H1 (cell line): Measurements from ENCODE around the gene PHYH. TPM values are rescaled to one million over a fixed set of nuclear protein-coding genes. Genes with fewer than 3 reads are reported as not detected.

Experiments
- CTCF ChIA-PET: fragments of 300-600 bp; sonication (Branson Sonifier 250); formaldehyde crosslinking; loops from one replicate; lab custom pipeline; 2021; ENCODE audit not compliant: partially characterized antibody; lab: Charles Lee
- POLR2A ChIA-PET: fragments of 300-600 bp; sonication (Branson Sonifier 250); formaldehyde crosslinking; loops from one replicate; lab custom pipeline; 2021; ENCODE audit warnings: inconsistent platforms; ENCODE audit not compliant: partially characterized antibody; lab: Charles Lee
- DNase-seq, 2 experiments: peaks; one replicate each; pipeline versions ENCODE4 v3.0.0 to v3.0.0-alpha.2; 2010 to 2022; ENCODE audit warnings: low spot score in 2 of 2, low read depth in 1 of 2, mixed read lengths in 1 of 2
- FAIRE-seq: peaks from 2 replicates; lab custom pipeline; 2011; peaks lifted over from hg19 to GRCh38; lab: Jason Lieb, UNC
- H2AFZ ChIP-seq: 2 replicates; pipeline ENCODE4 v1.8.1; 2012; ENCODE audit warnings: low read length, inconsistent platforms
- H2AK5ac ChIP-seq: 2 replicates; pipeline ENCODE4 v1.6.1; 2013; ENCODE audit warnings: low read depth, low read length
- H2BK120ac ChIP-seq: replicated peaks from 2 replicates; pipeline ENCODE3; 2013; ENCODE audit warnings: low read depth, low read length, inconsistent platforms
- H2BK12ac ChIP-seq: 2 replicates; pipeline ENCODE4 v1.6.1; 2013; ENCODE audit warnings: low read depth, low read length
- H2BK15ac ChIP-seq: 2 replicates; pipeline ENCODE4 v1.6.1; 2013; ENCODE audit warnings: low read length
- H2BK20ac ChIP-seq: 2 replicates; pipeline ENCODE4 v1.6.1; 2013; ENCODE audit warnings: low read length
- H2BK5ac ChIP-seq: 2 replicates; pipeline ENCODE4 v1.6.1; 2013; ENCODE audit warnings: low read depth, low read length
- H3K14ac ChIP-seq: 2 replicates; pipeline ENCODE4 v1.6.1; 2013; ENCODE audit warnings: inconsistent platforms; ENCODE audit not compliant: insufficient read length
- H3K18ac ChIP-seq: 2 replicates; pipeline ENCODE4 v1.6.1; 2013; ENCODE audit warnings: low read length; ENCODE audit errors: extremely low read depth
- H3K23ac ChIP-seq: 2 replicates; pipeline ENCODE4 v1.6.1; 2013; ENCODE audit warnings: inconsistent platforms; ENCODE audit not compliant: insufficient read length
- H3K23me2 ChIP-seq: 2 replicates; pipeline ENCODE4 v1.6.1; 2013; ENCODE audit warnings: low read depth, low read length
- H3K27ac ChIP-seq: 2 replicates; pipeline ENCODE4 v1.6.1; 2011; ENCODE audit warnings: low read depth, low read length, inconsistent platforms
- H3K27me3 ChIP-seq, 4 experiments: replicated peaks in 1 of 4; 1 replicate in 1 of 4; 2 replicates in 3 of 4; pipeline versions ENCODE4 v1.6.1 to v1.8.1; 2011 to 2013; ENCODE audit warnings: low read length in 3 of 4, mild to moderate bottlenecking in 3 of 4, inconsistent platforms in 2 of 4, mixed read lengths in 2 of 4, moderate library complexity in 1 of 4; ENCODE audit not compliant: control insufficient read depth in 3 of 4, insufficient read depth in 3 of 4; ENCODE audit errors: extremely low read depth in 1 of 4
- H3K36me3 ChIP-seq, 4 experiments: 2 replicates each; pipeline versions ENCODE4 v1.6.1 to v1.8.1; 2011 to 2013; ENCODE audit warnings: mild to moderate bottlenecking in 4 of 4, low read length in 3 of 4, moderate library complexity in 2 of 4, control low read depth in 1 of 4, inconsistent platforms in 1 of 4; ENCODE audit not compliant: insufficient read depth in 4 of 4, control insufficient read depth in 2 of 4
- H3K4ac ChIP-seq: replicated peaks from 2 replicates; pipeline ENCODE3; 2013; ENCODE audit warnings: low read length, low read depth, mixed read lengths, inconsistent platforms; ENCODE audit not compliant: insufficient read length
- H3K4me1 ChIP-seq, 4 experiments: replicated peaks in 1 of 4; 1 replicate in 1 of 4; 2 replicates in 3 of 4; pipeline versions ENCODE4 v1.6.1 to v1.8.1; 2011 to 2013; ENCODE audit warnings: low read length in 3 of 4, inconsistent platforms in 2 of 4, mixed read lengths in 1 of 4; ENCODE audit not compliant: insufficient read depth in 4 of 4, control insufficient read depth in 3 of 4
- H3K4me2 ChIP-seq, 2 experiments: 2 replicates each; pipeline versions ENCODE4 v1.6.1 to v1.8.1; 2011 to 2013; ENCODE audit warnings: low read depth in 2 of 2, low read length in 2 of 2, control low read depth in 1 of 2, inconsistent platforms in 1 of 2, mild to moderate bottlenecking in 1 of 2; ENCODE audit not compliant: insufficient read depth in 1 of 2
- H3K4me3 ChIP-seq, 4 experiments: fragments of 200-600, 300-600 bp in 1 of 4; sonication (generic), shearing (Covaris generic), sonication (Bioruptor Twin) in 1 of 4; 2 replicates each; pipeline versions ENCODE4 v1.5.1 to v1.8.1; 2011 to 2016; ENCODE audit warnings: low read length in 4 of 4, low read depth in 3 of 4, control low read depth in 2 of 4, inconsistent platforms in 2 of 4, mild to moderate bottlenecking in 2 of 4, mixed read lengths in 1 of 4, moderate library complexity in 1 of 4; ENCODE audit not compliant: insufficient read depth in 2 of 4; ENCODE audit errors: extremely low read depth in 1 of 4
- H3K56ac ChIP-seq: replicated peaks from 2 replicates; pipeline ENCODE3; 2013; ENCODE audit warnings: low read depth, mild to moderate bottlenecking, mixed read lengths, low read length, inconsistent platforms; ENCODE audit not compliant: insufficient read length
- H3K79me1 ChIP-seq: 2 replicates; pipeline ENCODE4 v1.6.1; 2013; ENCODE audit warnings: low read depth, low read length, control low read depth
- H3K79me2 ChIP-seq, 2 experiments: 2 replicates each; pipeline versions ENCODE4 v1.6.1 to v1.8.1; 2012 to 2013; ENCODE audit warnings: low read length in 2 of 2, mild to moderate bottlenecking in 2 of 2, inconsistent platforms in 1 of 2; ENCODE audit not compliant: insufficient read depth in 2 of 2, control insufficient read depth in 1 of 2
- H3K9ac ChIP-seq, 4 experiments: replicated peaks in 1 of 4; 1 replicate in 1 of 4; 2 replicates in 3 of 4; pipeline versions ENCODE4 v1.6.1 to v1.8.1; 2011 to 2013; ENCODE audit warnings: low read depth in 3 of 4, low read length in 3 of 4, control low read depth in 2 of 4, mild to moderate bottlenecking in 2 of 4, moderate library complexity in 2 of 4, inconsistent platforms in 1 of 4; ENCODE audit errors: extremely low read depth in 1 of 4
- H3K9me3 ChIP-seq, 2 experiments: 2 replicates each; pipeline versions ENCODE4 v1.6.1 to v1.8.1; 2012 to 2013; ENCODE audit warnings: mild to moderate bottlenecking in 2 of 2, moderate library complexity in 2 of 2, control low read depth in 1 of 2, inconsistent platforms in 1 of 2, low read depth in 1 of 2, low read length in 1 of 2, mixed read lengths in 1 of 2; ENCODE audit not compliant: insufficient read depth in 2 of 2
- H4K20me1 ChIP-seq, 2 experiments: replicated peaks in 1 of 2; 2 replicates each; pipeline versions ENCODE3 to v1.8.1; 2011 to 2013; ENCODE audit warnings: inconsistent platforms in 2 of 2, low read length in 2 of 2, mild to moderate bottlenecking in 1 of 2; ENCODE audit not compliant: insufficient read depth in 2 of 2, control insufficient read depth in 1 of 2
- H4K5ac ChIP-seq: 2 replicates; pipeline ENCODE4 v1.6.1; 2013; ENCODE audit warnings: low read length, low read depth, mixed read lengths, inconsistent platforms; ENCODE audit not compliant: insufficient read length
- H4K8ac ChIP-seq: 2 replicates; pipeline ENCODE4 v1.8.0; 2013; ENCODE audit warnings: mild to moderate bottlenecking, moderate library complexity, low read length, inconsistent platforms; ENCODE audit not compliant: insufficient read depth; ENCODE audit errors: extremely low read depth
- H4K91ac ChIP-seq: replicated peaks from 2 replicates; pipeline ENCODE3; 2013; ENCODE audit warnings: low read length, mixed read lengths, inconsistent platforms; ENCODE audit not compliant: insufficient read length
- POLR2A ChIP-seq, 2 experiments: IDR thresholded peaks; 1 replicate in 1 of 2; 2 replicates in 1 of 2; pipeline ENCODE4 v1.6.1; 2011; ENCODE audit warnings: low read depth in 2 of 2, low read length in 2 of 2, mild to moderate bottlenecking in 2 of 2; ENCODE audit errors: control extremely low read depth in 1 of 2
- WGBS, 2 experiments: shearing (Covaris generic) in 1 of 2; methylation state at CpG; one replicate each; pipeline versions ENCODE4 v1.1.6 to v1.1.7; 2013 to 2015; ENCODE audit warnings: low lambda C conversion rate in 2 of 2, mixed read lengths in 2 of 2, inconsistent platforms in 1 of 2, low coverage in 1 of 2, missing lambda C conversion rate in 1 of 2; ENCODE audit not compliant: insufficient replicate concordance in 2 of 2, insufficient coverage in 1 of 2, insufficient read length in 1 of 2; ENCODE audit errors: extremely low coverage in 1 of 2, missing lambda C conversion rate in 1 of 2; 5-methylcytosine and 5-hydroxymethylcytosine counted together
- polyA plus RNA-seq, 7 experiments: library from polyadenylated mRNA; depleted of rRNA in 3 of 7; stranded (reverse) in 5 of 7; unstranded in 2 of 7; fragments of >200 nt in 5 of 7; fragments of 200-250 nt in 2 of 7; gene quantifications; 1 replicate in 5 of 7; 2 replicates in 1 of 7; 4 replicates in 1 of 7; pipeline versions ENCODE4 v1.2.1 to v1.2.3, GENCODE V29; 2011 to 2013; ENCODE audit warnings: missing spikeins in 2 of 7, mixed read lengths in 2 of 7
- total RNA-seq: library from RNA; stranded (reverse); fragmentation: NEBNext Ultra II Directional; extraction: Animal tissue kit (Norgen Biotek cat#: 25700); gene quantifications from 2 replicates; pipeline ENCODE4 v1.2.1, GENCODE V29; 2021

The PHYH gene
- total and polyA plus RNA-seq, 2 of the 8 experiments (the other 6 are each of a cell fraction or from before 2014, with no cell fraction given), result 22.0 to 22.7 TPM

GRCh38 chr10:13338390-13339110, 38.7 kb upstream of the PHYH start:
- Histone ChIP-seq H3K79me2 (peaks cover 30 to 95% of the 10 kb centered on the region in 2 experiments), H2BK5ac (no peak overlapping the region), H4K8ac (no peak overlapping the region), H3K18ac (no peak overlapping the region), H2AK5ac (no peak overlapping the region), H3K79me1 (peaks cover 2% of the 10 kb centered on the region; the same call in 1 of the 2 replicates), H3K27ac (no peak overlapping the region), H2BK120ac (no peak overlapping the region), H3K9me3 (no peaks in the 10 kb centered on the region), H4K5ac (no peak overlapping the region), H2BK12ac (no peak overlapping the region), H2BK20ac (no peak overlapping the region), H3K4me1 (peaks cover 0 to 12% (median 5%) of the 10 kb centered on the region in 4 experiments; a peak in 4 of 7 replicates), H2BK15ac (no peak overlapping the region), H4K20me1 (peaks cover 12 to 28% of the 10 kb centered on the region in 2 experiments), H3K56ac (no peak overlapping the region), H2AFZ (no peak overlapping the region), H3K4ac (no peak overlapping the region), H3K9ac (no peak overlapping the region; a peak in 1 of 7 replicates), H3K36me3 (peaks cover 16 to 89% (median 47%) of the 10 kb centered on the region in 4 experiments), H3K27me3 (no peaks in the 10 kb centered on the region), H3K23ac (no peak overlapping the region), H4K91ac (no peak overlapping the region), H3K14ac (no peak overlapping the region), H3K4me2 (no peak overlapping the region), H3K4me3 (no peak overlapping the region), H3K23me2 (no peaks in the 10 kb centered on the region)
- no peak; a peak in 1 of 3 replicates for TF ChIP-seq POLR2A (IDR thresholded peaks at IDR 0.05; ENCODE audit: control extremely low read depth in 1 of 2, low read depth in 2 of 2, low read length in 2 of 2)
- FAIRE-seq, result no peak
- ChIA-PET CTCF (interaction anchor here (0.6 to 1.2 kb wide), 2 partner anchors 17 to 36 kb away, joined by 3 to 4 read pairs; no protein-coding TSS in a partner anchor), POLR2A (interaction anchor here (0.9 to 8.2 kb wide), 6 partner anchors 8 to 123 kb away, joined by 3 to 85 read pairs (median 4); partner anchors contain the start of gene SEPHS1)
- no peak for DNase-seq
- 91% methylated on average over 10 of the region's 10 CpGs; no CpG with 5 or more reads in 1 of the 2 experiments for WGBS, 2 experiments
